Fibroblast of upper back skin (primary cell): ENCODE results near the gene IFNGR2.
A peak's percentile ranks its signal among the peaks of the same experiment; 100 is the strongest.
"Not testable (repeated sequence)": the region's sequence is repeated elsewhere in the genome, so short reads cannot be mapped to it uniquely, and the experiment has no call there.

Experiments
- DNase-seq: peaks from one replicate; pipeline ENCODE4 v3.0.0-alpha.2; 2013

The IFNGR2 gene

GRCh38 chr21:33403128-33403785, at the start of gene IFNGR2:
Gene IFNGR2 (plus strand): TSS chr21:33403413. CDS start chr21:33403544, 131 bp downstream.
- peak; percentile 41 for DNase-seq

GRCh38 chr21:33355355-33355754, 47.9 kb upstream of the IFNGR2 start:
- no peak for DNase-seq

GRCh38 chr21:33355996-33356395, 47.2 kb upstream of the IFNGR2 start:
- no peak for DNase-seq

- DNase-seq, result no peak
Observed at GRCh38 chr21:33357177-33357576, 46.0 kb upstream of the IFNGR2 start.

- DNase-seq, result no peak
Observed at GRCh38 chr21:33359446-33359845, 43.8 kb upstream of the IFNGR2 start.

GRCh38 chr21:33360281-33360680, 42.9 kb upstream of the IFNGR2 start:
- DNase-seq, result peak; percentile 51

- DNase-seq, result peak; percentile 77
Observed at GRCh38 chr21:33360881-33361602, 42.2 kb upstream of the IFNGR2 start.

GRCh38 chr21:33362044-33362555, 41.1 kb upstream of the IFNGR2 start:
- DNase-seq, result no peak

- not testable (repeated sequence) for DNase-seq
Observed at GRCh38 chr21:33363911-33364609, 39.2 kb upstream of the IFNGR2 start.

- DNase-seq, result no peak
Observed at GRCh38 chr21:33364830-33365229, 38.4 kb upstream of the IFNGR2 start.

- DNase-seq, result no peak
Observed at GRCh38 chr21:33367309-33367973, 35.8 kb upstream of the IFNGR2 start.

GRCh38 chr21:33368124-33368523, 35.1 kb upstream of the IFNGR2 start:
- DNase-seq, result no peak

- no peak for DNase-seq
Observed at GRCh38 chr21:33368576-33368975, 34.6 kb upstream of the IFNGR2 start.

GRCh38 chr21:33369586-33369985, 33.6 kb upstream of the IFNGR2 start:
- no peak for DNase-seq

GRCh38 chr21:33370305-33370704, 32.9 kb upstream of the IFNGR2 start:
- DNase-seq, result no peak

GRCh38 chr21:33371366-33371765, 31.8 kb upstream of the IFNGR2 start:
- no peak for DNase-seq

- no peak for DNase-seq
Observed at GRCh38 chr21:33372582-33372981, 30.6 kb upstream of the IFNGR2 start.

- DNase-seq, result no peak
Observed at GRCh38 chr21:33373451-33373850, 29.8 kb upstream of the IFNGR2 start.

- no peak for DNase-seq
Observed at GRCh38 chr21:33374080-33374449, 29.1 kb upstream of the IFNGR2 start.

GRCh38 chr21:33374450-33375096, 28.6 kb upstream of the IFNGR2 start:
- peak; percentile 45 for DNase-seq

- no peak for DNase-seq
Observed at GRCh38 chr21:33375101-33375644, 28.0 kb upstream of the IFNGR2 start.

GRCh38 chr21:33377221-33377920, 25.8 kb upstream of the IFNGR2 start:
- DNase-seq, result no peak
